Epithelial cell of prostate (primary cell): ENCODE data around the gene SH3BP5L.

Experiments
- DNase-seq: peaks from one replicate; pipeline ENCODE4 v3.0.0-alpha.2; 2011; ENCODE audit warnings: low read depth, low spot score
- H3K27ac ChIP-seq: fragments of 450-650 bp; 2 replicates; pipeline ENCODE4 v1.5.1; 2017; ENCODE audit warnings: mild to moderate bottlenecking

Gene SH3BP5L

GRCh38 chr1:248852481-248853405 lies 27.0 kb upstream of the SH3BP5L start:
- no peak overlapping the region for H3K27ac ChIP-seq
- no peak for DNase-seq

DNA sequence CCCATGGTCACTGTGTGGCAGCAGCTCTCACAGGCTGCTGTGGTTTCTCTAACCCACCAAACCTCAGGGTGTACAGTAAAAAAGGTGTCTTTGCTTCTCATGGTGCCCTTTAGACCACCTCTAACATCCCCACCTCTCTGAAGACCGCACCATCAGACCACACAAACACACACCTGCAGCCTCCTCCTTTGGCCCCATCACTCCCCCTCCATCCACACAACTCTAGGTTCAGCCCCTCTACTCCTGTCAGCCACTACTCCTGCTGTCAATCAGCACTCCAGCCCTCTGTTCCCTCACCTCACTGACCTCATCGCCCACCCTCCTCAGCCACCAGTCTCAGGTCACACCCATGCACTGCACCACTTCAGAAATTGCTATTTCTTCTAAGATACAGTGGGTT lies 25.7 kb upstream of the SH3BP5L start:
- H3K27ac ChIP-seq = no peak overlapping the region
- no peak for DNase-seq

DNA sequence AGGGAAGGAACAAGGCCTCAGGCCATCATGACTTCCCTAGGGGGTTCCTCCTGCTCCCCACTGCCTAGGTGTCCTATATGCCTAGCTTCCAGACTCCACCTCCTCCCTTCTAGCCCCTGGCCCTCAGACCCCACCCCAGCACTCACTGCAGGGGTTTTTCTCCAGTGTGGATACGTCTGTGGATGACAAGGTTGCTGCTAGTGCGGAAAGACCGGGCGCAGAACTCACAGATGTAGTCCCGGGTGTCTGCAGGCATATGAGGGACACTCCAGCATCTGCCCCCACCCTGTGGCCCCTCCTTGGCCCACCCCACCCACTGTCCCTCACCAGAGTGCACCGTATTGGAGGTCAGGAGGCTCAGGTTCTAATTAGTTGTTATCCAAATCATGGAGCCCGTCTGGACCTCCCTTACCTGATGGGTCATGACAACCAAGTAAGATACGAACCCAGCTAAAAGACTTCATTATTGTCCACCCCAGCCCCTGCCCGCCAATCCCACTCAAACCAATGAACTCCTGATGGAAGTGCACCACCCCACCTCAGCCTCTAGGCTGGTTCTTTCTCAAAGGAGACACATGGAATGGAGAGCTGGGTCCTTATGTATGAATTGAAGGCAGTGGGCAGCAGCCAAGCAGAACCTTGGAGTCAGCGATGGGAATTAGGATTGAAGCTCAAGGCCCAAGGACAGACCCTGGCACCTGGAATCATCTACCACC lies 25.0 kb upstream of the SH3BP5L start:
- no peak overlapping the region for H3K27ac ChIP-seq

GRCh38 chr1:248850124-248850523 lies 24.4 kb upstream of the SH3BP5L start:
- no peak overlapping the region for H3K27ac ChIP-seq
- no peak for DNase-seq

More for the DNA sequence above, 25.0 kb upstream of the SH3BP5L start:
- no peak for DNase-seq

- H3K27ac ChIP-seq = no peak overlapping the region
- no peak for DNase-seq
Observed at GRCh38 chr1:248849637-248850036, 23.9 kb upstream of the SH3BP5L start.

DNA sequence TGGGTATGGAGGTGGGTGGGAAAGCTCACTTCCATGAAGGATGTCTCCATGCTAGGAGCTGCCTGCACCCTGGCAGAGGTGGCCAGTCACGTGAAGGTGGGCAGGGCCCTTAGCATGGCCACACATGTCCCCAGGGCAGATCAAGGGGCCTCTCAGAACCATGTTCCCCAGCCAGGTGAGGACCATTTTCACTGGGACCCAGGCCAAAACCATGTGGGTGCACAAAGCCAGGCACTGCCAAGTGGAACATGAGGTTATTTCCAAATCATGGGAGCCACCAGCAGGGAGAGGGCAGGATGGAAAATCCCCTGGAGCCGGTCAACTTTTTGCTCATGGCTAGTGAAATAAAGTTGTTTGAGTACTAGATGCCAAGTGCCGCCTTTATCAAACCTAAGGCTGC lies 23.4 kb upstream of the SH3BP5L start:
- DNase-seq = no peak
- H3K27ac ChIP-seq = no peak overlapping the region

DNA sequence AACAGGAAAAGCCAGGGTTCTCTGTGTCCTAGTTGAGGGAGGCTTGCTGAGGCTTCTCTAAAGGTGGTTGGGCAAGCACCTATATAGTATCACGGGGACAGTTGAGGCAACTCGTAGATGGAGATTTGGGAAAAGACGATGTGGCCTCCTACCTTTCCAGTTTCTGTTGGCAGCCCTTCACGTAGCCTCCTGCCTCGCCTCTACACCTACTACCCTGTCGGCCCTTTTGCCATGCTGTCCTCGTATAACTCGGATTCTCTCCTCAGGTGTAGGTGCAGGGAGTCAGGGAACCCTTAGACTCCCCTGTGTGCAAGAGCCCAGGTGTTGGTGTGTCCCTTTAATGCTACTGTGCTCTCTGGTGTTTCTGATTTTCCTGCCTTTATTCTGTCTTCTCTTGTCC lies 22.9 kb upstream of the SH3BP5L start:
- DNase-seq = no peak
- H3K27ac ChIP-seq = no peak overlapping the region

GRCh38 chr1:248847956-248848561 lies 22.3 kb upstream of the SH3BP5L start:
- H3K27ac ChIP-seq = no peak overlapping the region
- no peak for DNase-seq

DNA sequence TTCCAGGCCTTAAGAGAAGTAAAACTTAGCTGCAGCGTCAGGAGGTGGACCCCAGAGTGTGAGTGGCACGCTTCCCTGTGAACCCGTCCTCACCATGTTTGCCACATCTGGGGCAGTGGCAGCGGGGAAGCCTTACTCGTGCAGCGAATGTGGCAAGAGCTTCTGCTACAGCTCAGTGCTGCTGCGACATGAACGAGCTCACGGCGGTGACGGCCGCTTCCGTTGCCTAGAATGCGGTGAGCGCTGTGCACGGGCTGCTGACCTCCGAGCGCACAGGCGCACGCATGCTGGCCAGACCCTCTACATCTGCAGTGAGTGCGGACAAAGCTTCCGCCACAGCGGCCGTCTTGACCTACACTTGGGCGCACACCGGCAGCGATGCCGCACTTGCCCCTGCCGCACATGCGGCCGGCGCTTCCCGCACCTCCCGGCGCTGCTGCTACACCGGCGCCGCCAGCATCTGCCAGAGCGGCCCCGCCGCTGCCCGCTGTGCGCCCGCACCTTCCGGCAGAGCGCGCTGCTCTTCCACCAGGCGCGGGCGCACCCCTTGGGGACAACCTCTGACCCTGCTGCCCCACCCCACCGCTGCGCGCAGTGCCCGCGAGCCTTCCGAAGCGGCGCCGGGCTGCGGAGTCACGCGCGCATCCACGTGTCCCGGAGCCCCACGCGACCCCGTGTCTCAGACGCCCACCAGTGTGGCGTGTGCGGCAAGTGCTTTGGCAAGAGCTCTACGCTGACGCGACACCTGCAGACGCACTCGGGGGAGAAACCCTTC lies 21.7 kb upstream of the SH3BP5L start:
- no peak for DNase-seq
- no peak overlapping the region for H3K27ac ChIP-seq

GRCh38 chr1:248844526-248844925 lies 18.8 kb upstream of the SH3BP5L start:
- H3K27ac ChIP-seq = no peak overlapping the region
- no peak for DNase-seq

DNA sequence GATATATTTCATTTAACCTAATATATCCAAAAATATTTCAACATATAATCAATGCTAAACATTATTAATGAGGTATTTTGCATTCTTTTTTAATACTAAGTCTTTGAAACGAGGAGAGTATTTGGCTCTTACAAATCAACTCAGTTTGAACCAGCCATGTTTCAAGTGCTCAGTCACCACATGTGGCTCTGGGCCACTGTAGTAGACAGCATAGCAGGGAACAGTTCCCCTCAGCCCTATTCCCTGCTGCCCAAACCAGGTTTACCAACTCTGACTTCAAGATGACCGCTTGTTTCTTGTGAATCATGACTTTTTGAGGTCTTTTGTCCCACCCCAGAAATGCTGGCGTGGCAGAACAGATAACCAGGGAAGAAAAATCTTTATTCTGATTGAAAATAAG lies 18.0 kb upstream of the SH3BP5L start:
- H3K27ac ChIP-seq = peak overlapping the region; percentile 85
- no peak for DNase-seq

DNA sequence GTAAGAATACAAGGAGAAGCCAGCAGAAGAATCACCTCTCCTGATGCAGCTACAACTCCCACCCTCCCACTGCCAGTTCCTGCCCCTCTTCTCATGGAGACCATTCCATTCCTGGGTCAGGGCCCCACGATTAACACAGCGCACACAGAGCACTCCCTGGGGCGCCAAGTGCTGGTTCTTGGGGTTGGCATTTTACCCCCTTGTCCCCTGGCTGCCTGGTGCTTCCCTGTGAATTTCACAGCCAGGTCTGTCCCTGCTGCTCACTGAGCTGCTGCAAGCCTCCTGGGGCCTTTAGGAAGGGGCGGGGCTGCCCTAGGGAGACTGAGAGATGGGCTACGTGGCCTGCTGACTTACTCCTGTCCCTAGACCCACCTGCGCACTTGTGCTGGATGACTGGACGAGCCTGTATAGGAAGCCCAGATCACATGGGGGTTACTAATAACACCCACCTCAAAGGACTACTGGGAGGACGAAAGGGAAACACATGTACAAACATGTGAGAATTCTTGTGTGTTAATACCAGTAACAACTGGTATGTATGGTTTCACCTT lies 17.1 kb upstream of the SH3BP5L start:
- peak; percentile 95 for DNase-seq
- H3K27ac ChIP-seq = peak overlapping the region; percentile 85

- peak overlapping the region; percentile 85 for H3K27ac ChIP-seq
- peak; percentile 34 for DNase-seq
Observed at GRCh38 chr1:248841702-248842395, 16.1 kb upstream of the SH3BP5L start.

- DNase-seq = no peak
- peak overlapping the region; percentile 85 for H3K27ac ChIP-seq
Observed at GRCh38 chr1:248840946-248841345, 15.2 kb upstream of the SH3BP5L start.

GRCh38 chr1:248839168-248839555 lies 13.4 kb upstream of the SH3BP5L start:
- no peak for DNase-seq
- H3K27ac ChIP-seq = peak overlapping the region; percentile 97

- peak overlapping the region; percentile 97 for H3K27ac ChIP-seq
- DNase-seq = peak; percentile 68
Observed at GRCh38 chr1:248838357-248839167, 12.8 kb upstream of the SH3BP5L start.

DNA sequence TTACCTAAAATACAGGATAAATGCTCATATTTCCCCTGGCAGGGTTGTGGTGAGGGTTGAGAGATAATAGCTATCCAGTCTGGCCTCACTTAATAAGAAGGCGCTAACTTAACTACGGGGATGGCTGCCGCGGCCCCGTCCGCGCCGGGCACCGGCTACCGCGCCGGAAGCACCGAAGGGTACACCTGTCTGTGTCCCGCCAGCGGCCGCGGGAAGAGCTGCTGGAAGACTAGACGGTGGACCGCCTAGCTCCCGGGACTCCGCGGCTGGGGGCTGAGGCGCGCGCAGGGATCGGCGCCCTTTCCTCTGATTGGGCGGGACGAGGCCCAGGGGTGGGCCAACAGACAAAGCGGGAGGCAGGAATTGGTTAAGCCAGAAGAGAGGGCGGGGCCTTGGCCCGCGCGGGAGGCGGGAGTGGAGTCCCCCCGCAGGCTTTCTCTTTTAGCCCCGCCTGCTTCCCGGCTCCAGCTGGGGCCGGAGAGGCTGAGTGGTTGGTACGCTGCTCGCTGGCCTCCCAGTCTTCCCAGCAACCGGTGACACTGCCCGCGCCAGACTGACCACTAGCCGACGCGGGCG lies 12.2 kb upstream of the SH3BP5L start, which contains the start of gene ZNF672:
TSS of gene ZNF672 (plus strand) at position 444 of the 576 bp plus-strand sequence. CDS start 9,051 bp downstream, outside the sequence.
- DNase-seq = peak; percentile 83

More for the DNA sequence above, 12.2 kb upstream of the SH3BP5L start, which contains the start of gene ZNF672:
- peak within 1 kb of the TSS; percentile 97 for H3K27ac ChIP-seq
